PC-9 (cell line): Measurements from ENCODE around the gene PSMA5.

Experiments
- CTCF ChIP-seq: fragments of 200-600 bp; sonication (generic); conservative IDR thresholded peaks from 2 replicates; pipeline ENCODE4 v1.6.1; 2017; ENCODE audit warnings: mixed run types, antibody characterized with exemption, mild to moderate bottlenecking, moderate library complexity
- EZH2 ChIP-seq: fragments of 200-600 bp; sonication (generic); IDR thresholded peaks from 2 replicates; pipeline ENCODE4 v1.8.0; 2017; ENCODE audit warnings: antibody characterized with exemption, low read depth

GRCh38 chr1:109443476-109443875 is 17.2 kb upstream of the PSMA5 start:
- no peak for TF ChIP-seq CTCF
- no peak for TF ChIP-seq EZH2
